Stimulated activated CD8-positive, alpha-beta memory T cell treated with anti-CD3 and anti-CD28 coated beads, Interleukin-7, amount 100 ng/mL, for 1 hour (primary cell): ENCODE results near the gene AKAP8L.

Experiments
- DNase-seq, 2 donors: peaks; one replicate each; pipeline ENCODE4 v3.0.0-alpha.2; 2020; ENCODE audit warnings: low read depth in 2 of 2

The AKAP8L gene

GRCh38 chr19:15449620-15450527, 31.1 kb upstream of the AKAP8L start, which contains the start of gene WIZ:
Gene WIZ (minus strand): TSS chr19:15449956. CDS start chr19:15448307, 1,649 bp downstream.
- peak; percentile 67 to 73 for DNase-seq

GRCh38 chr19:15448778-15449619, 30.2 kb upstream of the AKAP8L start:
- no peak for DNase-seq

GRCh38 chr19:15448044-15448777, 29.4 kb upstream of the AKAP8L start:
- DNase-seq, result no peak

GRCh38 chr19:15447057-15447456, 28.3 kb upstream of the AKAP8L start:
- DNase-seq, result no peak

DNA sequence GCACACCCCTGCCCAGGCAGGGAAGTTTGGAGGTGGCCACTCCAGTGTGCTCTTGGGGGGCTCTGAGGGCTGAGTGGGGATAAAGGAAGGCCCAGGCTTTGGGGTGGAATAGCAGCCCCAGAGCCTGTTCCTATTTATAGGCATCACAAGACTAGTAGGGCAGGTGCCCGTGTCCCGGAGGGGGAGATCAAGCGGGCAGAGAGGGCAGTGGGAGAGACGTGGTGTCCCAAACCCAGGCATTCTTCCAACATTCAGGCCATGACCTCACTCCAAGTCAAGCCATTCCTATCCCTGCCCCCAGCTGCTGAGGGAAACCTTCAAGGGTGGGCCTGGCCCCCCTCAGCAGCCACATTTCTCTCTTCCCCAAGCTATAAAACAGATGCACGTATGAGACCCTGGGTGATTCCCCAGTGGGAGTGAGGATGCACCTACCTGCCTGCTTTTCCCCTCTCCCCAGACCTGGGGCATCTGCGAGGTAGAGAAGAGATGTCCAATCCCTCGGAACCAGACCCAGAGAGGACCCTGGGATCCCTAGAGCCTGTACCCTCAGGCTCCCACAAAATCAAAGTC, 27.1 kb upstream of the AKAP8L start:
- no peak for DNase-seq

- DNase-seq, result no peak
Observed at GRCh38 chr19:15445227-15445605, 26.4 kb upstream of the AKAP8L start.

DNA sequence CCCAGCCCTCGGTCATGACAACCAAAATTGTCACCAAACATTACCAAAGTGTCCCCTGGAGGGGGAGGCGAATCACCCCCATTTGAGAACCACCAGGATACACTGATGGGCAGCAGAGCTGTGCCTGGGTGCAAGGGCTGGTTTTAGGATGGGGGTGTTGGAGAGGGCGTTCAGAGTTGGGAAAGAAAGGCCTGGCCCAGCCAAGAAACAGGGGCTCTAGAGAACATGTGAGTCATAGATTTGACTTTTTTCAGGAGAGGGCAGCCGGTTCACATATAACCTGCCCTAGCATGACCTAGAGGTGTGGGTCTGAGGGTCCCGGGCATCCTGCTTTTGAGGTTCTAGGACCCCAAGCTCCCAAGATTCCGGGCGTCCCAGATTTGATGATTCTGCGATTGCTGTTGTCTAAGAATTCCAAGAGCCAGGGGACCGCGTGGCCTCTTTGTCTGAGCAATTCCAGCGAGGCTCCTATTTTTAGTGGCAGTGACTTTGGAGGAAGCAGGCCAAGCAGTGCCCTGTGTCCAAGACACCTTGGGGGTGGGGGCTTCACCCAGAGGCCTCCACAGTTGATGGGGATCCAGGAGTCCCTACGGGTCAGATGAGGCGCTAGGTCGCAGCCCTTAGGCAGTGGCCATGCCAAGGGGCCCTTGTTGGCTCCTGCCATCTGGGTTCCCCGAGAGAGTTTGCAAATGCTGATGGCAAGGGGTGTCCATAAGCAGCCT, 25.9 kb upstream of the AKAP8L start:
- DNase-seq, result no peak

DNA sequence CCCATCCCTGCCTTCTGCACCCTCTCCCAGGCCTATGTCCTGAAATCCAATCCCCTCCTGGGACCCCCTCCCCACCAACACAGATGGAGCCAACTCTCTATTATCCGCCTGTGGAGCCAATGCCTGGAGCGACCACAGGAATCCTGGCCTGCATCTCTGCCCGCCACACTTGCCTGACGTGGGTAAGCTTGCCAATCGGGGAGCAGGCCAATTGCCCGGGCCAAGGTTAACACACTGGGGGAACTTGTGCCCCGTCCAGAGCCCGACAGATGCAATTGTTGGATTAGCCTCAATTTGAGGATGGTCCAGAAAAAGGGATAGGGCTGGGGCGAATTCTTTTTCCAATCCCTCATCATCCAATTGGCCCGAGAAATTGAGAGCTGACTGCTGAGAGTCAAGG, 25.1 kb upstream of the AKAP8L start:
- DNase-seq, result no peak

GRCh38 chr19:15443325-15443724, 24.5 kb upstream of the AKAP8L start:
- DNase-seq, result no peak

GRCh38 chr19:15442142-15442920, 23.5 kb upstream of the AKAP8L start:
- DNase-seq, result no peak

DNA sequence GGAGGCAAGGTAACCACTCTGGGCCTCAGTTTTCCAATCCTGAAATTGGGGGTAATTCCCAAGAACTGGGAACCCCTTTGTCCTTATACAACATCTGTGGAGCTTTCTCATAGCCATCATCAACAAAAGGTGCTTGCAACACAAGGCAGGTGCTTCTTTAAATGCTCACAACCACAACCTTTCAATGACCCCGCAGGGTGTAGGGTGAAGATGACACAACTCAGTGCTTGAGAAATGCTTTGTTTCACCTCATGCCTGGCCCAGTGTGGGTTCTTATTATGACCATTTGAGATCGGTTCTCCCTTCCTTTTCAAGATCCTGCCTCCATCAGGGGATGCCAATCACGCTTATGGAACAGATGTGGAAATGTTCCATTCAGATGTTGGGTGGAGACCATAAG, 22.5 kb upstream of the AKAP8L start:
- no peak for DNase-seq

- DNase-seq, result no peak
Observed at GRCh38 chr19:15439821-15440641, 21.2 kb upstream of the AKAP8L start.

DNA sequence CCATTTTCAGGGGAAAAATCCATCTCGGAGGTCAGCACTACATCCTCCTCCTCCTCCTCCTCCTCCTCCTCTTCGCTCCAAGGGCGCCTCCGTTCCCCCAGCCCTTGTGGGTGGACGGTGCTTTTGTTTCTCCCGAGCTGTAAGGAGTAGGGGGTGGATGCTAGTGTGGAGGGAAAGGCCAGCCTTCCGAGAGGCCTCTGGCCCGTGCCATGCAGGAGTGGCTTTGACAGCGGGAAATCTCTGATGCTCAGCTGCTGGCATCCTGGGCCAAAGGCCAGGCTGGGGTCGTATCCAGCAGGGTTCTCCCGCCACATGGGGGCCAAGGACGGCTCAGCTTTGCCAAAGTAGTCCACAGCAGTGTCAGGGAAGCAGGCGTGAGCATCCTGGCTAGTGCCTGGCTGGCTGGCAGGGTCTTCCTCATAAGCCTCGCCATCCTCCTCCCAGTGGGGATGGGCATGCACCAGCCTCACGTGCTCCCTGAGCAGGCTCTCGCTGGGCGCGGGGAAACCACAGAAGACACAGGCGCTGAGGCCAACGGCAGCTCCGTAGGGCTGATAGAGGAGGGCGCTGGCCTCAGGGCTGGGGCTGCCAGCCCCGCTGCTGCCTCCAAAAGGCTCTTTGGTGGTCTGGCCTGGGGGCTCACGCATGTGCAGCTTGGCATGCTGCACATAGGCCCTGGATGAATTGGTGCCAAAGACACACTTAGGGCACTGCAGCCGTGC, 20.5 kb upstream of the AKAP8L start:
- DNase-seq, result no peak

DNA sequence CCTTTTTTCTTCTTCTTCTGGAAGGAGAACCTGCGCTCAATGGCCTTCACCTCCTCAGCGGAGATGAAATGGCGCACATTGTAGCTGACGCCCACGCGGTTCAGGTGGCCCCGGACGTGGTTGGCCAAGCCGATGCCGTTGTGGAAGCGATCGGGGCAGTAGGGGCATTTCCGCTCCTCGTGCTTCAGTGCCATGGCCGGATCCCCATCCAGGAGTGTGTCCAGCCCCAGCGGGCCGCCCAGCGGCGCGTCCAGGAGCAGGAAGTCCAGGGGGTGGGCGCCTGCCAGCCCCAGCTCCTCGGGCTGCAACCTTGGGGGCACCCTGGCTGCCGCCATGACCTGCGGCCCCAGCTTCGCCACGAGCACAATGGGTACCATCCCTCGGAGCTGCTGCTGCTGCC, 19.8 kb upstream of the AKAP8L start:
- DNase-seq, result no peak

DNA sequence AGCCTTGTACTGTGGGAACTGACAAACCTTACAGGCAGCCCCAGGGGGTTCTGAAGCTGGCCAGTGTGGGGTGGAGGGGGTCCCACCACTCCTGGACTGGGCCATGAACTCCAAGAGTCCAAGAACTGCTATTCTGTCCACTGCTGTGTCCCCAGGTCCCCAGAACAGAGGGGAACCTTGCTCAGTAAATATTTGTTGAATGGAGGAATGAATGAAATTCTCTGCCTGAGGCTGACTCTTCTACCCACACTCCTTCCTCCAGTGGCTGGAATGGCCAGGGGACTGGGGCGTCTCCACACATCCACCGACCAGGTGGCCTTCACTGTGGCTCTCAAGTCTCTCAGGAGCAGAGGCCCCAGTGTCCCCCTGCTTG, 19.3 kb upstream of the AKAP8L start:
- DNase-seq, result no peak

DNA sequence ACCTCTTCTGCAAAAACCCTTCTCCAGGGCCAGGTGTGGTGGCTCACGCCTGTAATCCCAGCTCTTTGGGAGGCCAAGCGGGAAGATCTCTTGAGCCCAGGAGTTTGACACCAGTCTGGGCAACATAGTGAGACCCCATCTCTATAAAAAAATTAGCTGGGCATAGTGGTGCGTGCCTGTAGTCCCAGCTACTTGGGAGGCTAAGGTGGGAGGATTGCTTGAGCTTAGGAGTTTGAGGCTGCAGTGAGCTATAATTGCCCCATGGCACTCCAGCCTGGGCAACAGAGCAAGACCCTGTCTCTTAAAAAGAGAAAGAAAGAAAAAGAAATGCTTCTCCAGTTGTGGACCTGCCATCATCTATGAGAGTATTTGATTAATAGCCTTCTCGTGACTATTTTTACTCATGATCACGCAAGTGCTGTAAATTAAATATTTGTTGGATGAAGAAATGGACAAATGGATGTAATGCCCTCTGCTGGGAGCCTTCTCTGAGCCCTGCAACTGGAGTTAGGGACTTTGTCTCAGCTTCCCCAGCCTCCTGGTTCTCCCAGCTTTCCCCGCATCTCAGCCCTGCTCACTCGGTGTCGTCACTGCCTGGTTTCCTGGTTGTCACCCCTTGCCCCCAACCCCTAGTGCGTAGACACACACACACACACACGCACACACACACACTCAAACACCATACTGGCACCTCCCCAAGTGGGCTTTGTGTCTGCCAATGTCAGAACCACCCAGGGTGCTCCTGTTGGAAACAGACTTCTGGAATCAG, 18.8 kb upstream of the AKAP8L start:
- no peak for DNase-seq

DNA sequence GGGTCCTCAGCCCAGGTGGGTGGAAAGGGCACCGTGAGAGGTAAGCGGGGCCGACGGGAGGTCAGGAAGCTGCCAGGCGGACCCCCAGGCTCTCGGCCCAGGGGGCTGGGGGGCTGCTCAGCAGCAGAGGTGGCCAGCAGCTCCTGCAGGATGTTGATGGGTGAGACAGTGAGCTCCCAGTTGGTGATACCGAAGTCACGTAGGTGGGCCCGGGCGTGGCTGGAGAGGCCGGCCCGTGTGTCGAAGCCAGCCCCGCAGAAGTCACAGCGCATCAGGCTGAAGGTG, 18.0 kb upstream of the AKAP8L start:
- no peak for DNase-seq
